Naive thymus-derived CD4-positive, alpha-beta T cell (primary cell): Measurements from ENCODE around the gene CTBP2. TPM values are rescaled to one million over a fixed set of nuclear protein-coding genes. Genes with fewer than 3 reads are reported as not detected.
"Not testable (repeated sequence)": the region's sequence is repeated elsewhere in the genome, so short reads cannot be mapped to it uniquely, and the experiment has no call there.

Experiments
- ATAC-seq: fragments of 150-1000 bp; cut with Tn5 transposase; 2 replicates; pipeline ENCODE4 v1.10.0; 2021; ENCODE audit warnings: mild to moderate bottlenecking, moderate library complexity
- CTCF ChIA-PET: fragments of 350-600 bp; sonication (Branson Sonifier 250); formaldehyde crosslinking; loops from one replicate; lab custom pipeline; 2021; ENCODE audit warnings: antibody characterized with exemption; lab: Charles Lee
- POLR2A ChIA-PET: fragments of 350-600 bp; sonication (Branson Sonifier 250); formaldehyde crosslinking; loops from one replicate; lab custom pipeline; 2021; ENCODE audit warnings: antibody characterized with exemption, inconsistent platforms; lab: Charles Lee
- DNase-seq, 9 donors: peaks; one replicate each; pipeline versions ENCODE4 v3.0.0 to v3.0.0-alpha.2; 2020 to 2022; ENCODE audit warnings: mixed read lengths in 1 of 9
- H3K27ac ChIP-seq: one replicate; pipeline ENCODE4 v1.7.0; 2013; ENCODE audit warnings: mild to moderate bottlenecking, low read depth, low read length, moderate library complexity
- H3K27me3 ChIP-seq, 2 donors: one replicate each; pipeline ENCODE4 v1.7.0; 2013; ENCODE audit warnings: low read length in 2 of 2, mild to moderate bottlenecking in 2 of 2, moderate library complexity in 2 of 2; ENCODE audit not compliant: control insufficient read depth in 2 of 2, insufficient read depth in 2 of 2
- H3K36me3 ChIP-seq, 3 experiments: 1 replicate in 2 of 3; 2 replicates in 1 of 3; pipeline ENCODE4 v1.7.0; 2013; ENCODE audit warnings: low read length in 3 of 3, mild to moderate bottlenecking in 3 of 3, moderate library complexity in 1 of 3; ENCODE audit not compliant: insufficient read depth in 3 of 3, control insufficient read depth in 2 of 3
- H3K4me1 ChIP-seq, 2 donors: one replicate each; pipeline ENCODE4 v1.7.0; 2013; ENCODE audit warnings: low read length in 2 of 2, mild to moderate bottlenecking in 2 of 2, moderate library complexity in 1 of 2; ENCODE audit not compliant: control insufficient read depth in 2 of 2, insufficient read depth in 2 of 2
- H3K4me3 ChIP-seq: 2 replicates; pipeline ENCODE4 v1.7.0; 2013; ENCODE audit warnings: mild to moderate bottlenecking, low read length
- H3K9me3 ChIP-seq, 3 experiments: 1 replicate in 2 of 3; 2 replicates in 1 of 3; pipeline ENCODE4 v1.7.0; 2013; ENCODE audit warnings: low read length in 3 of 3; ENCODE audit not compliant: control insufficient read depth in 2 of 3
- H3K27ac Mint-ChIP-seq, 9 donors: one replicate each; pipeline ENCODE4 v1.8.0; 2020 to 2022; ENCODE audit warnings: mixed read lengths in 9 of 9, mild to moderate bottlenecking in 8 of 9, moderate library complexity in 5 of 9, inconsistent platforms in 2 of 9
- H3K27me3 Mint-ChIP-seq, 5 donors: one replicate each; pipeline ENCODE4 v1.8.0; 2021 to 2022; ENCODE audit warnings: mixed read lengths in 5 of 5, mild to moderate bottlenecking in 1 of 5
- H3K36me3 Mint-ChIP-seq, 5 donors: one replicate each; pipeline ENCODE4 v1.8.0; 2020 to 2022; ENCODE audit warnings: mixed read lengths in 5 of 5, mild to moderate bottlenecking in 3 of 5, inconsistent platforms in 1 of 5
- H3K4me1 Mint-ChIP-seq, 7 donors: one replicate each; pipeline ENCODE4 v1.8.0; 2020 to 2022; ENCODE audit warnings: mixed read lengths in 7 of 7, mild to moderate bottlenecking in 3 of 7, inconsistent platforms in 1 of 7
- H3K4me3 Mint-ChIP-seq, 10 donors: one replicate each; pipeline ENCODE4 v1.8.0; 2020 to 2022; ENCODE audit warnings: mild to moderate bottlenecking in 10 of 10, mixed read lengths in 10 of 10, moderate library complexity in 6 of 10, inconsistent platforms in 2 of 10
- H3K9me3 Mint-ChIP-seq, 11 donors: one replicate each; pipeline ENCODE4 v1.8.0; 2020 to 2022; ENCODE audit warnings: mixed read lengths in 11 of 11, mild to moderate bottlenecking in 4 of 11, inconsistent platforms in 1 of 11, moderate library complexity in 1 of 11
- intact Hi-C, 2 donors: fragments of 100-400 bp; cut with micrococcal nuclease; formaldehyde crosslinking; loops; one replicate each; pipeline ENCODE4 v1.15.1; 2023
- polyA plus RNA-seq, 2 donors: library from polyadenylated mRNA; unstranded; fragments of 300-500 nt; fragmentation: Illumina TruSeq; gene quantifications; one replicate each; pipeline ENCODE4 v1.2.3, GENCODE V29; 2021
- total RNA-seq, 6 experiments: library from RNA in 5 of 6; stranded (reverse) in 5 of 6; gene quantifications; 1 replicate in 5 of 6; 2 replicates in 1 of 6; pipeline ENCODE4 v1.2.3 and lab custom pipeline; 2021 to 2026

CTBP2 gene
- total and polyA plus RNA-seq, 7 experiments from 2014 or later, result 0.05 to 39.5 (median 1.7) TPM; not detected in 1

- ChIA-PET POLR2A (no interaction called here), CTCF (no interaction called here)
- Mint-ChIP-seq H3K27me3 (peaks cover 11 to 43% (median 24%) of the 10 kb centered on the region in 5 donors), H3K9me3 (peaks cover 0 to 6% (median 0%) of the 10 kb centered on the region in 11 donors), H3K4me1 (peaks cover 0 to 4% (median 0%) of the 10 kb centered on the region in 7 donors), H3K36me3 (peaks cover 0 to 3% (median 0%) of the 10 kb centered on the region in 5 donors), H3K27ac (no peak overlapping the region), H3K4me3 (peak overlapping the region in 4 of 10 donors; percentile 38 to 58 (median 48))
- Histone ChIP-seq H3K27me3 (no peaks in the 10 kb centered on the region), H3K9me3 (no peaks in the 10 kb centered on the region), H3K27ac (no peak overlapping the region), H3K36me3 (no peaks in the 10 kb centered on the region), H3K4me1 (no peaks in the 10 kb centered on the region), H3K4me3 (no peak overlapping the region)
- ATAC-seq (no peak), DNase-seq (no peak)
- intact Hi-C loops, result loop anchor here in 1 of 2 donors (10.0 kb wide), 1 partner anchor 720 kb away; no protein-coding TSS in a partner anchor
Observed at GRCh38 chr10:125164421-125164820, 4.1 kb upstream of the CTBP2 start.

- Histone ChIP-seq H3K4me3 (no peak overlapping the region), H3K4me1 (no peaks in the 10 kb centered on the region), H3K27me3 (no peaks in the 10 kb centered on the region), H3K27ac (no peak overlapping the region), H3K9me3 (no peaks in the 10 kb centered on the region), H3K36me3 (no peaks in the 10 kb centered on the region)
- ChIA-PET CTCF (no interaction called here), POLR2A (no interaction called here)
- Mint-ChIP-seq H3K27ac (no peak overlapping the region), H3K9me3 (peaks cover 0 to 6% (median 0%) of the 10 kb centered on the region in 11 donors), H3K4me3 (no peak overlapping the region), H3K27me3 (peaks cover 11 to 43% (median 24%) of the 10 kb centered on the region in 5 donors), H3K36me3 (peaks cover 0 to 3% (median 0%) of the 10 kb centered on the region in 5 donors), H3K4me1 (peaks cover 0 to 4% (median 0%) of the 10 kb centered on the region in 7 donors)
- intact Hi-C loops, result loop anchor here in 1 of 2 donors (10.0 kb wide), 1 partner anchor 719 kb away; no protein-coding TSS in a partner anchor
- DNase-seq (no peak), ATAC-seq (no peak)
Observed at GRCh38 chr10:125163803-125164202, 3.4 kb upstream of the CTBP2 start.

DNA sequence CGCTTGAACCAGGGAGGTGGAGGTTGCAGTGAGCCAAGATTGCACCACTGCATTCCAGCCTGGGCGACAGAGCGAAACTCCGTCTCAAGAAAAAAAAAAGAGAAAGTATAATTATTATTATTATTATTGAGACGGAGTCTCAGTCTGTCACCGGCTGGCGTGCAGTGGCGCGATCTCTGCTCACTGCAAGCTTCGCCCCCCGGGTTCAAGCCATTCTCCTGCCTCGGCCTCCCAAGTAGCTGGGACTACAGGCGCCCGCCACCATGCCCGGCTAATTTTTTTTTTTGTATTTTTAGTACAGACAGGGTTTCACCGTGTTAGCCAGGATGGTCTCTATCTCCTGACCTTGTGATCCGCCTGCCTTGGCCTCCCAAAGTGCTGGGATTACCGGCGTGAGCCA is 2.9 kb upstream of the CTBP2 start:
- H3K27ac Mint-ChIP-seq, H3K4me1 ChIP-seq, H3K9me3 ChIP-seq, H3K4me3 ChIP-seq, H3K27ac ChIP-seq, ATAC-seq, CTCF ChIA-PET, DNase-seq, H3K36me3 ChIP-seq, H3K36me3 Mint-ChIP-seq, POLR2A ChIA-PET, H3K4me3 Mint-ChIP-seq, H3K9me3 Mint-ChIP-seq, H3K4me1 Mint-ChIP-seq, H3K27me3 ChIP-seq: not testable (repeated sequence)
- intact Hi-C loops, result loop anchor here in 1 of 2 donors (10.0 kb wide), 1 partner anchor 719 kb away; no protein-coding TSS in a partner anchor
- peaks cover 14 to 46% (median 27%) of the 10 kb centered on the region in 5 donors for H3K27me3 Mint-ChIP-seq

GRCh38 chr10:125162120-125162931 is 2.0 kb upstream of the CTBP2 start:
- H3K27ac Mint-ChIP-seq, result no peak overlapping the region
- H3K4me3 Mint-ChIP-seq, result peak overlapping the region in 9 of 10 donors; percentile 42 to 80 (median 63)
- intact Hi-C loops, result loop anchor here in 1 of 2 donors (10.0 kb wide), 1 partner anchor 718 kb away; no protein-coding TSS in a partner anchor
- peaks cover 0 to 3% (median 0%) of the 10 kb centered on the region in 5 donors for H3K36me3 Mint-ChIP-seq
- Histone ChIP-seq H3K27me3 (peaks cover 0 to 4% of the 10 kb centered on the region in 2 donors), H3K27ac (no peak overlapping the region), H3K4me3 (no peak overlapping the region), H3K9me3 (no peaks in the 10 kb centered on the region), H3K36me3 (no peaks in the 10 kb centered on the region), H3K4me1 (no peaks in the 10 kb centered on the region)
- no peak for DNase-seq
- ChIA-PET POLR2A (no interaction called here), CTCF (no interaction called here)
- H3K27me3 Mint-ChIP-seq, result peaks cover 24 to 55% (median 37%) of the 10 kb centered on the region in 5 donors
- H3K9me3 Mint-ChIP-seq, result peaks cover 0 to 9% (median 0%) of the 10 kb centered on the region in 11 donors
- ATAC-seq, result no peak
- peaks cover 3 to 14% (median 6%) of the 10 kb centered on the region in 7 donors for H3K4me1 Mint-ChIP-seq

DNA sequence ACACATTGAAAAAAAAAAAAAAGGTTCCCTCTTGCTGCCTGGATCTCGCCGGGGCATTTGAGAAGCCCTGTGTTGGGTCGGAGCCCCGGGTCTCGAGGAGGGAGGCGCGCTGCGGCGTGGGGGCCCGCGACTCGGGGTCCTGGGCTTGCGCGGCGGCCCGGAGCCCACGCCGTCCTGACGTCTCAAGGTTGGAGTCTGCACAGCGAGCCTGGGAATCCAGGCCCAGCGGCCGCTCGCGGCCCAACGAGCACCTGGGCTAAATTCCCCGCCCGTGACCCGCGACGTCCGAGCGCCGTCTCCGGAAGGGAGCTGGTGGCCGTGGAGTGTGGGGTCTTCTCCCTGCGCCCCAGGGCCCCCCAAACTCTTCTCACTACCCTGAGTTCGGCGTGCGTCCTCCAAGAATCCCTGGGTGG is 1.4 kb upstream of the CTBP2 start:
- no peaks in the 10 kb centered on the region for H3K4me1 ChIP-seq
- peaks cover 3 to 14% (median 6%) of the 10 kb centered on the region in 7 donors for H3K4me1 Mint-ChIP-seq
- DNase-seq (no peak), ATAC-seq (no peak)
- ChIA-PET POLR2A (no interaction called here), CTCF (no interaction called here)
- no peak overlapping the region for H3K27ac Mint-ChIP-seq
- H3K27ac ChIP-seq, result no peak overlapping the region
- peaks cover 0 to 12% (median 0%) of the 10 kb centered on the region in 11 donors for H3K9me3 Mint-ChIP-seq
- H3K36me3 ChIP-seq, result no peaks in the 10 kb centered on the region
- no peaks in the 10 kb centered on the region for H3K9me3 ChIP-seq
- H3K36me3 Mint-ChIP-seq, result peaks cover 0 to 3% (median 0%) of the 10 kb centered on the region in 5 donors
- intact Hi-C loops, result loop anchor here in 1 of 2 donors (10.0 kb wide), 1 partner anchor 717 kb away; no protein-coding TSS in a partner anchor
- peaks cover 0 to 4% of the 10 kb centered on the region in 2 donors for H3K27me3 ChIP-seq
- peak overlapping the region in 5 of 10 donors; percentile 51 to 74 (median 67) for H3K4me3 Mint-ChIP-seq
- no peak overlapping the region for H3K4me3 ChIP-seq
- peaks cover 30 to 58% (median 43%) of the 10 kb centered on the region in 5 donors for H3K27me3 Mint-ChIP-seq

DNA sequence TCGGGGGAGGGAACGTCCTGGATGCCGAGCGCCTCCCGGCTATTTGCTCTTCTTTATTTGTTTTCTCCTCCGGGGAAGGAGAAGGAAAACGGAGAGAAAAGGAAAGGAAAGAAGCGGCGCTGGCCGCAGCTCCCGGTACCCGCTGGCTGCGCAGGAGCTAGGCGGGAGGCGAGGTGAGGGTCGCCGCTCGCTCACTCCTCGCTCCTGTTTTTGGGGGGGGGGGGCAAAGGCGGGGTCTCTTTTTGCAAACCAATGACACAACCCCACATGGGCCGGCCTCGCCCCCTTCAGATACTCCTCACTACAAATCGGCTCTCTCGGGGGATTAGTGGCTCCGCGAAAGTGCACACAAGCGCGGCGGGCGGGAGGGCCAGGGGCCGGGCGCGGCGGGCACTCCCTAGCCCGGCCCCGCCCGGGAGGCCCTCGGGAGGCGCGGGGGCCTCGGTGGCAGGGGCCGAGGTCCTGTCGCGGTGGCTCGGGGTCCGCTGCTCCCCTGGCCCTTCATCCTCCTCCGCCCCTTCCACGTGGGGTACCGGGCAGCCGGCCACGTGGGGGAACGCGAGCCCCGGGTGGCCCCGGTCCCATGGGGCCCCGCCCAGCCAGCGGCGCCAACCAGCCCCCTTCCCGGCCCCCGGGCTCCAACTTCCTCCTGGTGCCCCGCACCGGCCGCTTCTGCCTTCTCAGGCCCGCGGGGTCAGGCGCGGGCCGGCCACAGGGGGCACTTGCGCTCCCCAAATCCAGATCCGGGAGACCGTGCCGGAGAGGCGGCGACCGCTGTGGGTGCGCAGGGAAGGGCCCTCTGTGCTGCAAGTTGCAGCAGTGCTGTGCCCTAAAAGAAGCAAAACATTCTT is 718 bp upstream of the CTBP2 start:
- no peak overlapping the region for H3K27ac ChIP-seq
- Mint-ChIP-seq H3K9me3 (peaks cover 0 to 12% (median 0%) of the 10 kb centered on the region in 11 donors), H3K27me3 (peaks cover 35 to 57% (median 48%) of the 10 kb centered on the region in 5 donors), H3K4me3 (peak overlapping the region in 9 of 10 donors; percentile 23 to 74 (median 61)), H3K4me1 (peaks cover 3 to 16% (median 6%) of the 10 kb centered on the region in 7 donors), H3K27ac (no peak overlapping the region), H3K36me3 (peaks cover 0 to 3% (median 0%) of the 10 kb centered on the region in 5 donors)
- ATAC-seq (peak; percentile 78), DNase-seq (peak in 1 of 9 donors; percentile 34)
- no peaks in the 10 kb centered on the region for H3K4me1 ChIP-seq
- no peaks in the 10 kb centered on the region for H3K36me3 ChIP-seq
- CTCF ChIA-PET, result no interaction called here
- H3K9me3 ChIP-seq, result no peaks in the 10 kb centered on the region
- H3K4me3 ChIP-seq, result no peak overlapping the region
- peaks cover 0 to 4% of the 10 kb centered on the region in 2 donors for H3K27me3 ChIP-seq
- POLR2A ChIA-PET, result no interaction called here
- intact Hi-C loops, result loop anchor here in 1 of 2 donors (10.0 kb wide), 1 partner anchor 716 kb away; no protein-coding TSS in a partner anchor
